Measurements from ENCODE around the gene NLRC5. TPM values are rescaled to one million over a fixed set of nuclear protein-coding genes. Genes with fewer than 3 reads are reported as not detected.
"Not testable (repeated sequence)": the region's sequence is repeated elsewhere in the genome, so short reads cannot be mapped to it uniquely, and the experiment has no call there.

NLRC5 gene
- polyA plus RNA-seq, 4 donors = 2.2 to 4.8 (median 3.4) TPM

- no peak for DNase-seq (ENCODE audit: low read depth in 4 of 4, low spot score in 2 of 4)
Observed at GRCh38 chr16:57042157-57043111, 53.1 kb downstream of the NLRC5 start.

- no peak for DNase-seq (ENCODE audit: low read depth in 4 of 4, low spot score in 2 of 4)
Observed at GRCh38 chr16:57043248-57043647, 53.9 kb downstream of the NLRC5 start.

GRCh38 chr16:57044931-57045693, 55.8 kb downstream of the NLRC5 start:
- no peak for DNase-seq (ENCODE audit: low read depth in 4 of 4, low spot score in 2 of 4)

- DNase-seq (ENCODE audit: low read depth in 4 of 4, low spot score in 2 of 4) = peak in 2 of 4 donors; percentile 60 to 70
Observed at GRCh38 chr16:57045694-57046381, 56.5 kb downstream of the NLRC5 start.

GRCh38 chr16:57048095-57048494, 58.7 kb downstream of the NLRC5 start:
- DNase-seq (ENCODE audit: low read depth in 4 of 4, low spot score in 2 of 4) = no peak

- no peak for DNase-seq (ENCODE audit: low read depth in 4 of 4, low spot score in 2 of 4)
Observed at GRCh38 chr16:57049678-57050077, 60.3 kb downstream of the NLRC5 start.

GRCh38 chr16:57051696-57052228, 62.4 kb downstream of the NLRC5 start:
- DNase-seq (ENCODE audit: low read depth in 4 of 4, low spot score in 2 of 4) = no peak

GRCh38 chr16:57053206-57053605, 63.8 kb downstream of the NLRC5 start:
- no peak for DNase-seq (ENCODE audit: low read depth in 4 of 4, low spot score in 2 of 4)

GRCh38 chr16:57054338-57054737, 65.0 kb downstream of the NLRC5 start:
- DNase-seq (ENCODE audit: low read depth in 4 of 4, low spot score in 2 of 4) = no peak

- DNase-seq (ENCODE audit: low read depth in 4 of 4, low spot score in 2 of 4) = no peak
Observed at GRCh38 chr16:57054771-57055170, 65.4 kb downstream of the NLRC5 start.

GRCh38 chr16:57055671-57056070, 66.3 kb downstream of the NLRC5 start:
- DNase-seq (ENCODE audit: low read depth in 4 of 4, low spot score in 2 of 4) = no peak

GRCh38 chr16:57058291-57058861, 69.0 kb downstream of the NLRC5 start:
- no peak for DNase-seq (ENCODE audit: low read depth in 4 of 4, low spot score in 2 of 4)

- DNase-seq (ENCODE audit: low read depth in 4 of 4, low spot score in 2 of 4) = no peak
Observed at GRCh38 chr16:57060323-57061083, 71.1 kb downstream of the NLRC5 start.

GRCh38 chr16:57061084-57061905, 71.9 kb downstream of the NLRC5 start:
- no peak for DNase-seq (ENCODE audit: low read depth in 4 of 4, low spot score in 2 of 4)

- DNase-seq (ENCODE audit: low read depth in 4 of 4, low spot score in 2 of 4) = no peak
Observed at GRCh38 chr16:57062329-57062728, 73.0 kb downstream of the NLRC5 start.

GRCh38 chr16:57063189-57063588, 73.8 kb downstream of the NLRC5 start:
- DNase-seq (ENCODE audit: low read depth in 4 of 4, low spot score in 2 of 4) = not testable (repeated sequence)

- no peak for DNase-seq (ENCODE audit: low read depth in 4 of 4, low spot score in 2 of 4)
Observed at GRCh38 chr16:57064995-57065394, 75.6 kb downstream of the NLRC5 start.

- DNase-seq (ENCODE audit: low read depth in 4 of 4, low spot score in 2 of 4) = no peak
Observed at GRCh38 chr16:57066625-57067024, 77.3 kb downstream of the NLRC5 start.

- no peak for DNase-seq (ENCODE audit: low read depth in 4 of 4, low spot score in 2 of 4)
Observed at GRCh38 chr16:57067347-57067746, 78.0 kb downstream of the NLRC5 start.

All from left renal cortex interstitium (tissue), 4 donors.